Small intestine (tissue), 7 donors: Measurements from ENCODE around the gene GPD1L. TPM values are rescaled to one million over a fixed set of nuclear protein-coding genes. Genes with fewer than 3 reads are reported as not detected.
A peak's percentile ranks its signal among the peaks of the same experiment; 100 is the strongest.

Experiments used
- DNase-seq, 2 donors: peaks; one replicate each; pipeline versions ENCODE4 v3.0.0 to v3.0.0-alpha.2; 2013
- FAIRE-seq: peaks from 2 replicates; lab custom pipeline; 2012; peaks lifted over from hg19 to GRCh38; lab: Jason Lieb, UNC
- H3K27ac ChIP-seq, 3 donors: one replicate each; pipeline ENCODE4 v1.5.1; 2013; ENCODE audit warnings: low read length in 2 of 3, mild to moderate bottlenecking in 2 of 3, control low read depth in 1 of 3, inconsistent platforms in 1 of 3, low read depth in 1 of 3, moderate library complexity in 1 of 3
- H3K27me3 ChIP-seq, 3 donors: one replicate each; pipeline ENCODE4 v1.6.1; 2013; ENCODE audit warnings: low read length in 3 of 3, inconsistent platforms in 1 of 3; ENCODE audit not compliant: control insufficient read depth in 3 of 3, insufficient read depth in 3 of 3
- H3K36me3 ChIP-seq, 3 donors: one replicate each; pipeline ENCODE4 v1.6.1; 2013; ENCODE audit warnings: low read length in 3 of 3, inconsistent platforms in 1 of 3, low read depth in 1 of 3, mild to moderate bottlenecking in 1 of 3, moderate library complexity in 1 of 3; ENCODE audit not compliant: control insufficient read depth in 3 of 3, insufficient read depth in 2 of 3
- H3K4me1 ChIP-seq, 3 donors: one replicate each; pipeline ENCODE4 v1.6.1; 2013; ENCODE audit warnings: low read length in 2 of 3, inconsistent platforms in 1 of 3, low read depth in 1 of 3, mild to moderate bottlenecking in 1 of 3, moderate library complexity in 1 of 3; ENCODE audit not compliant: control insufficient read depth in 3 of 3, insufficient read depth in 2 of 3
- H3K4me3 ChIP-seq, 3 donors: one replicate each; pipeline ENCODE4 v1.5.1; 2013; ENCODE audit warnings: low read length in 3 of 3, control low read depth in 1 of 3, inconsistent platforms in 1 of 3, low read depth in 1 of 3, mild to moderate bottlenecking in 1 of 3, moderate library complexity in 1 of 3
- H3K9me3 ChIP-seq, 2 donors: one replicate each; pipeline ENCODE4 v1.6.1; 2013; ENCODE audit warnings: low read depth in 1 of 2, low read length in 1 of 2; ENCODE audit not compliant: control insufficient read depth in 2 of 2, insufficient read depth in 1 of 2
- WGBS, 3 donors: extraction: QIAGEN DNeasy Blood & Tissue Kit; methylation state at CpG; one replicate each; pipeline ENCODE4 v1.1.7; 2013; 5-methylcytosine and 5-hydroxymethylcytosine counted together
- polyA plus RNA-seq, 4 donors: library from polyadenylated mRNA; stranded (reverse) in 3 of 4; unstranded in 1 of 4; fragments of 200-250 nt in 3 of 4; fragments of 120-200 nt in 1 of 4; gene quantifications; one replicate each; pipeline versions ENCODE4 v1.2.1 to v1.2.3, GENCODE V29; 2013
- donor health status: healthy with polysubstance abuse.
- donor health status: control.
- donor health status: control.
- donor health status: Bipolar disorder and iron deficiency.
- donor health status: healthy.

GPD1L gene
- polyA plus RNA-seq, 4 donors: 15.0 to 58.1 (median 27.3) TPM

DNA sequence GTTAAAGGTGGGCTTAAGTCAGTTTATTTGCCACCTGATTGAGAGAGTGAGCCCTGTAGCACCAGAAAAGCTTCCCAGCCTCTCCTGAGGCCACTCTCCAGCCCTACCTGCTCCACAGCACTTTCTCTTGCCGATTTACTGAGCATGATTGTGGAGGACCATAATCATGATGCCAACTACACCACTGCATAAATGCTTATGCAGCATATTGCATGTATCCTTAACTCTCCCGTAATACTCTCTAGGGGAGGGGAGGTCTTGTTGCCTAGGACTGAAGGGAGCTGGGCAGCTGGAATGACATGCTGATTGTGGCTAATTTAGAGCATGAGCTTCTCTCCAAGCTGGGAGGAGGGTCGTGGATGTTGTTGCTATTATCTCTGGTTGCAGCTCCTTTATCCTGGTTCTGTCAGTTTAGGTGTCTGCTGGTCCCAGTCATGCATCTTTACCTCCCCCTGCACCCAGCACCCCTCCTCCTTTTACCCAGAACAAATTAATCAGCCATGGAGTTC lies 54.3 kb downstream of the GPD1L start:
- Histone ChIP-seq H3K27me3 (no peaks in the 10 kb centered on the region), H3K4me1 (no peaks in the 10 kb centered on the region), H3K27ac (no peak overlapping the region), H3K36me3 (peaks cover 3 to 29% (median 24%) of the 10 kb centered on the region in 3 donors), H3K4me3 (no peak overlapping the region), H3K9me3 (no peaks in the 10 kb centered on the region)
- DNase-seq: no peak
- no peak for FAIRE-seq
- 79 to 81% (median 81%) methylated on average over 3 of the region's 3 CpGs for WGBS, 3 donors

DNA sequence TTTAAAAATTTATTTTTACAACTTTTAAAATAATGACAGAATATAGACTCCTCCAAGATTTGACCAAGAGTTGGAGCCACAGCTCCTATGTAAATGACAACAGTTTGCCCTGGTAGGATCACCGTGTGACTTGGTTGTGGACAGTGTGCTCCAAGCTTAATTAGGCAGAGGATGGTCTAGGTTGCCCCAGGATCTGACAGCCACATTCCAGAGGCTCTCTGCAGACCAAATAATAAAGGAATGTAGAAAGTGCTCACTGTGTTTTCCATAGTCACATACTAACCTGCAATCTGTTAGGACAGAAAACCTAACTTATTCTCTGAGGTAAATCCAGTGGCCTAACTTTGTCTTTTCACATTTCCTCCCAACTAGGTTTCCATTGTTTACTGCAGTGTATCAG lies 59.0 kb downstream of the GPD1L start:
- FAIRE-seq: no peak
- no peak for DNase-seq
- Histone ChIP-seq H3K4me3 (no peak overlapping the region), H3K4me1 (peaks cover 0 to 8% (median 1%) of the 10 kb centered on the region in 3 donors), H3K36me3 (peaks cover 6 to 21% (median 19%) of the 10 kb centered on the region in 3 donors), H3K9me3 (peaks cover 0 to 3% of the 10 kb centered on the region in 2 donors), H3K27ac (no peak overlapping the region), H3K27me3 (no peaks in the 10 kb centered on the region)
- 94 to 96% (median 95%) methylated on average over 1 of the region's 1 CpG for WGBS, 3 donors

DNA sequence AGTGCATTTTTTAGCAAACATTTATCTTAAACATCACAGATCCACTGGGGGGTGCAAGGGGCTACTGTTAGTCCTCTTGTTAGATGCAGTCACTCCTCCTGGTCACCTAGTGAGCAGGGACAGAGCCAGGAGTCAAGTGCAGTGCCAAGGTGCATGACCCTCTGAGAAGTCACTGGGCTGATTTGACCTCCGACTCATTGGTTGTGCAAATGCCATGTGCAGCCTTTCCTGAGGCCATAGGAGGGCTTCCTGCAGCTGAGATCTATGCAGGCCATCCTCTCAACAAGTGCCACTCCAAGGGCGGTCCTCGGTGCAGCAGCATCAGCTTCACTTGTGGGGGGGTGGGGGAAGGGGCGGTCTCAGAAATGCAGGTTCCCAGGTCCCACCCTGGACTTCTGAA lies 60.2 kb downstream of the GPD1L start:
- peaks cover 0 to 10% of the 10 kb centered on the region in 2 donors for H3K9me3 ChIP-seq
- FAIRE-seq (no peak), DNase-seq (no peak)
- 90 to 94% (median 93%) methylated on average over 4 of the region's 4 CpGs for WGBS, 3 donors
- H3K4me1 ChIP-seq: peaks cover 0 to 8% (median 1%) of the 10 kb centered on the region in 3 donors
- H3K27me3 ChIP-seq: no peaks in the 10 kb centered on the region
- H3K36me3 ChIP-seq: peaks cover 6 to 19% (median 17%) of the 10 kb centered on the region in 3 donors
- H3K4me3 ChIP-seq: no peak overlapping the region
- H3K27ac ChIP-seq: no peak overlapping the region

DNA sequence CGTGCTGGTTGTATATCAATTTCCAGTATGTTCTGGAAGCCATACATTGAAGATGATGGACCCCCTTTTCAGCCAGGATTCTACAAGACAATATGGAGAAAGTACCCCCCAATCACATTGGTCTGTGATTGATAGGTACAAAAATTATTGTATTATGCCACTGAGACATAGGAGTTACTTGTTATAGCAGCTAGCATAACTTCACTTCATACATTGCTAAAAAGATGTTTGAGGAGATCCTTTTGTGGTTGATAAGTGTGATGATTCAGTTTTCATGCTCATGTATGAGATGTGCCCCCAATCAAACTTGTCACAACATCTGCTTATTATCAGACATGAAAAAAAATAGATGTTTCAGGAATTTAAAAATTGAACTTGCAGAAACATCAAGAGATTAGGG lies 66.0 kb downstream of the GPD1L start:
- Histone ChIP-seq H3K36me3 (peaks cover 2 to 5% (median 3%) of the 10 kb centered on the region in 3 donors), H3K4me3 (no peak overlapping the region), H3K9me3 (peaks cover 0 to 10% of the 10 kb centered on the region in 2 donors), H3K4me1 (peaks cover 0 to 2% (median 0%) of the 10 kb centered on the region in 3 donors), H3K27ac (no peak overlapping the region), H3K27me3 (no peaks in the 10 kb centered on the region)
- 94 to 100% (median 97%) methylated on average over 1 of the region's 1 CpG for WGBS, 3 donors
- DNase-seq (no peak), FAIRE-seq (no peak)

DNA sequence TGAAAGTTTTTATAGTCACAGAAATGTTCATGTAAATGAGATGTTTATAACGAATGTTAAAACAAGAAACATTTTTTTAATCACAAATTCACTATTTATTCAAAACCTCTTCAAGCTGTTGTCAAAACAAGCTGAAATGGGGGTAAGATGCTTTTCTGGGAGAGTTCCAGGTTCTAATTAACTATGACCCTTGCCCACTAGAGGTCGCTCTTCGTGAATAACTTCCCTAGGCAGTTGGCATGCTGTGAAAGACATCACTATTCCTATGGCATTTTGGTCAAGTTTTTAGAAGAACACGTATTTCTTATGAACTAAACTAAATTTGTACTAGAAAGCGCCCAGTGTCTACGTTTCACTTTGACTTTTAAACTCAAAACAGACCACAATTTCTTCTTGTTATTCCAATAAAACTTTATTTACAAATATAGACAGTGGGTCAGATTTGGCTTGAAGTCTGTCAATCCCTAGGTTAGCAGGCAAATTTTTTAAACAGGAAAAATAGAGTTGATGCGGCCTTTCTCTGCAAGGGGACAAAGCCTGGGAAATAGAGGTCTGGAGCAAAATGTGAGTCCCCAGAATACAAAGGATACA lies 69.3 kb downstream of the GPD1L start:
- FAIRE-seq: no peak

DNA sequence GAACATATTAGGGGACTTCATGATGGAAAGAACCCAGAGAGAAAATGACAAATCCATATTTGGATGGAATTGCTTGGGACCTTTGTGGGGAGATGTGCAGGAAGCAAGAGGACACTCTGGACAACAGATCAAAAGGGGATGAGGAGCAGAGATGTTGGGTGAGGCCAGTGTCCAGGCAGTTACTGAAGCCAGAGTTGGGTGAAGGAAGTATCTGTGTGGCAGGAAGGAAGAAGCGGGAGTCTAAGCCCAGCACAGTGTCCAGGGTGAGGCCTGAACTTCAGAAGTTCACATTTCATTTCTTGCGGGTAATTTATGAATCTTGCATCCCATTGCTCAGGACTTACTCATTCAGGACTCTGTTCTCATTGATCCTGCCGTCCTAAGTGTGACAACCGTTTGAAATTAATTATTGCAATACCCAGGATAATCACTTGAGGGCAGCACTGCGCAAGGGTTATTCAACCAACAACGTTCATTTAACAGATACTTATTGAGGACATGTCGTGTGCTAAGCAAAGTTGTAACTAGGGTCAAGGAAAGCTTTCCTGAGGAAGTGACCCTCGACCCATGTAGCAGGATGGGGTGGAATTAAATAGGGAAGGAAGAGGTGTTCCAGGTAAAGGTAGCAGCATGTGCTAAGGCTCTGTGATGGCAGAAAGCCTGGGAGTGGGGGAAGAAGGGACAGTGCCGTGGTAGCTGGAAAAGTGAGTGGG lies 70.7 kb downstream of the GPD1L start:
- no peaks in the 10 kb centered on the region for H3K36me3 ChIP-seq
- no peak overlapping the region for H3K27ac ChIP-seq
- H3K27me3 ChIP-seq: no peaks in the 10 kb centered on the region
- FAIRE-seq (no peak), DNase-seq (peak; percentile 84 to 87)
- 4 to 19% (median 8%) methylated on average over 9 of the region's 9 CpGs for WGBS, 3 donors
- H3K9me3 ChIP-seq: no peaks in the 10 kb centered on the region
- H3K4me1 ChIP-seq: peaks cover 0 to 4% (median 0%) of the 10 kb centered on the region in 3 donors
- no peak overlapping the region for H3K4me3 ChIP-seq

More for the DNA sequence above, 69.3 kb downstream of the GPD1L start:
- Histone ChIP-seq H3K36me3 (peaks cover 0 to 4% (median under 1%) of the 10 kb centered on the region in 3 donors), H3K4me1 (peaks cover 0 to 4% (median 0%) of the 10 kb centered on the region in 3 donors), H3K4me3 (no peak overlapping the region), H3K9me3 (peaks cover 0 to 5% of the 10 kb centered on the region in 2 donors), H3K27ac (no peak overlapping the region), H3K27me3 (no peaks in the 10 kb centered on the region)
- peak; percentile 59 to 67 for DNase-seq
- whole genome bisulfite sequencing, 3 donors: 31 to 41% (median 35%) methylated on average over 7 of the region's 7 CpGs

DNA sequence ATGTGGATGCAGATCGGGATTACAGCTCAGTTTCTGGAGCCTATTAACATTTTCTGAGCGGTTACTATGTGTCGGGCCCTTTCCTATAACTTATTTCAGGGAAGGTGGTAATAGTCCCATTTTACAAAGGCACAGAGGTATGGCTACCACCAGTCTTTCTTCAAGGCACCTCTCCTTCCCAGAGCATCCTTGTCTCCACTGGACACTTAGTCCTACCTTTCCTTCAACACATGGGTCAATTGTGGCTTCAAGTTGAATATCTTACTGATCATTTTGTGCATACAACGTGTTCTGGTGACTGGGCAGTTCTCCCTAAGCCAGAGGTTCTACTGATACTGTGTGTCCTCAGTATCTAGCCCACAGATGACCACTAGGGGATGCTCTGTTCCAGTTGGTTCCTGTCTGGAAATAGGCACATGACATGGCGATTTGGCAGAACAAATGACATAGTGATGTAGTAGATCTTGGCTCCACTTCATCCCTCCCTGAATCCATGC lies 71.3 kb downstream of the GPD1L start:
- H3K27me3 ChIP-seq: no peaks in the 10 kb centered on the region
- H3K4me1 ChIP-seq: peaks cover 0 to 4% (median 0%) of the 10 kb centered on the region in 3 donors
- H3K9me3 ChIP-seq: no peaks in the 10 kb centered on the region
- FAIRE-seq: no peak
- no peak overlapping the region for H3K4me3 ChIP-seq
- H3K27ac ChIP-seq: no peak overlapping the region
- no peaks in the 10 kb centered on the region for H3K36me3 ChIP-seq
- 27 to 43% (median 28%) methylated on average over 5 of the region's 5 CpGs for WGBS, 3 donors
- DNase-seq: peak; percentile 77 to 84

DNA sequence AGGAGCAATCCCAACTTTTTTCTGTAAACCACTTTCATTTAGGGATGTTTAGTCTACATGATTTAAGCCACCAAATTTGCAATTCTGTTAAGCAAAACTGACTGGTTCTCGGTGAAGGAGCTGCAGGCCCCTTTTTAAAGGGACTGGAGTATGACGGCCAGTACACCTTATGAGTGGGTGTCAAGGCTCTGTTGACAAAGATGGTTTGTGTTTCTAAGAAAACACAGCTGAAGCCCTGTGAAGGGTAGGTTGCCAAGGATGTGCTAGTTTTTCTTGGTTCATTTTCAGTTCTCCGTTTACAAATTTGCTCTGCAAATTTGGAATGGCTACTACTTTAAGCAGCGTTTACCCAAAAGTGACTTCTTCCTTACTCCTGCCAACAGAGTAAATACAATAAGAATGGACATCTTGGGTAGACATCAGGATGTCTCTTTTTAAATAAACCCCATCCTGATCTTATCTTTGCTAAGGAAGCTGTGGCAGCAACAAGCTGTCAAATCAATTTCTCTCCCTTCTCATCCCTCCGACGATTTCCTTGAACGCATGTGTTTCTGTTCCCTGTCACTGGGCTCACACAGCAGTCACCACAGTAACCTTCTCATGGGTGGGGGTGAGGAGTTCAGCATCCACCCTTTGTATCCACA lies 73.8 kb downstream of the GPD1L start:
- Histone ChIP-seq H3K27ac (no peak overlapping the region), H3K9me3 (no peaks in the 10 kb centered on the region), H3K4me3 (no peak overlapping the region), H3K36me3 (no peaks in the 10 kb centered on the region), H3K4me1 (peaks cover 0 to 4% (median 0%) of the 10 kb centered on the region in 3 donors), H3K27me3 (no peaks in the 10 kb centered on the region)
- no peak for DNase-seq
- 47 to 67% (median 67%) methylated on average over 7 of the region's 7 CpGs for WGBS, 3 donors
- FAIRE-seq: no peak
